HG02970 (cell line): ENCODE results near the gene VPS8.
"Not testable (repeated sequence)": the region's sequence is repeated elsewhere in the genome, so short reads cannot be mapped to it uniquely, and the experiment has no call there.

Experiments
- ATAC-seq: cut with Tn5 transposase; IDR thresholded peaks from one replicate; pipeline ENCODE4 v1.9.1; 2021; ENCODE audit warnings: mild to moderate bottlenecking, moderate library complexity, moderate number of reproducible peaks; ENCODE audit not compliant: unreplicated experiment, low FRiP score

Gene VPS8

GRCh38 chr3:184845819-184846218, 33.9 kb downstream of the VPS8 start:
- no peak for ATAC-seq

- no peak for ATAC-seq
These were observed 34.5 kb downstream of the VPS8 start for GRCh38 chr3:184846496-184846895.

GRCh38 chr3:184848934-184849333, 37.0 kb downstream of the VPS8 start:
- ATAC-seq, result no peak

- ATAC-seq, result no peak
These were observed 38.2 kb downstream of the VPS8 start for GRCh38 chr3:184850201-184850600.

- ATAC-seq, result no peak
These were observed 45.1 kb downstream of the VPS8 start for GRCh38 chr3:184857099-184857498.

GRCh38 chr3:184864000-184864399, 52.0 kb downstream of the VPS8 start:
- ATAC-seq, result no peak

- no peak for ATAC-seq
These were observed 56.5 kb downstream of the VPS8 start for GRCh38 chr3:184868477-184868876.

GRCh38 chr3:184872200-184872599, 60.2 kb downstream of the VPS8 start:
- ATAC-seq, result no peak

- ATAC-seq, result no peak
These were observed 61.2 kb downstream of the VPS8 start for GRCh38 chr3:184873141-184873540.

- ATAC-seq, result no peak
These were observed 63.0 kb downstream of the VPS8 start for GRCh38 chr3:184874709-184875644.

- ATAC-seq, result no peak
These were observed 68.5 kb downstream of the VPS8 start for GRCh38 chr3:184880276-184881019.

GRCh38 chr3:184884359-184885017, 72.5 kb downstream of the VPS8 start:
- ATAC-seq, result no peak

- ATAC-seq, result no peak
These were observed 73.1 kb downstream of the VPS8 start for GRCh38 chr3:184885112-184885511.

- no peak for ATAC-seq
These were observed 75.6 kb downstream of the VPS8 start for GRCh38 chr3:184887574-184887973.

- no peak for ATAC-seq
These were observed 77.4 kb downstream of the VPS8 start for GRCh38 chr3:184889312-184889904.

GRCh38 chr3:184894051-184894450, 82.1 kb downstream of the VPS8 start:
- no peak for ATAC-seq

GRCh38 chr3:184895350-184895749, 83.4 kb downstream of the VPS8 start:
- no peak for ATAC-seq

- no peak for ATAC-seq
These were observed 84.4 kb downstream of the VPS8 start for GRCh38 chr3:184896336-184896735.

GRCh38 chr3:184899953-184900595, 88.1 kb downstream of the VPS8 start:
- ATAC-seq, result no peak

GRCh38 chr3:184907031-184907430, 95.1 kb downstream of the VPS8 start:
- ATAC-seq, result not testable (repeated sequence)
